Activated T-cell treated with anti-CD3 and anti-CD28 coated beads, Interleukin-2, amount 50 U/mL, for 72 hours (primary cell): Measurements from ENCODE around the gene PCDHGB5. TPM values are rescaled to one million over a fixed set of nuclear protein-coding genes. Genes with fewer than 3 reads are reported as not detected.
A peak's percentile ranks its signal among the peaks of the same experiment; 100 is the strongest.
"Not testable (repeated sequence)": the region's sequence is repeated elsewhere in the genome, so short reads cannot be mapped to it uniquely, and the experiment has no call there.

ENCODE experiments used
- ATAC-seq, 2 donors: fragments of 150-1000 bp; cut with Tn5 transposase; replicated peaks in 1 of 2; 2 replicates each; pipeline ENCODE4 v1.10.0; 2021; ENCODE audit warnings: moderate library complexity in 2 of 2, mild to moderate bottlenecking in 1 of 2
- DNase-seq, 2 donors: peaks; one replicate each; pipeline ENCODE4 v3.0.0; 2021 to 2022; ENCODE audit warnings: mixed read lengths in 1 of 2
- H3K27ac Mint-ChIP-seq: one replicate; pipeline ENCODE4 v1.8.0; 2022; ENCODE audit warnings: mild to moderate bottlenecking, moderate library complexity, mixed read lengths
- H3K27me3 Mint-ChIP-seq: one replicate; pipeline ENCODE4 v1.8.0; 2022; ENCODE audit warnings: low read depth, mixed read lengths
- H3K36me3 Mint-ChIP-seq, 2 donors: one replicate each; pipeline ENCODE4 v1.8.0; 2022; ENCODE audit warnings: mixed read lengths in 2 of 2, mild to moderate bottlenecking in 1 of 2; ENCODE audit not compliant: insufficient read depth in 2 of 2
- H3K4me1 Mint-ChIP-seq: one replicate; pipeline ENCODE4 v1.8.0; 2022; ENCODE audit warnings: low read depth, mixed read lengths
- H3K4me3 Mint-ChIP-seq, 2 donors: one replicate each; pipeline ENCODE4 v1.8.0; 2022; ENCODE audit warnings: mild to moderate bottlenecking in 2 of 2, mixed read lengths in 2 of 2, moderate library complexity in 2 of 2
- H3K9me3 Mint-ChIP-seq, 2 donors: one replicate each; pipeline ENCODE4 v1.8.0; 2022; ENCODE audit warnings: mixed read lengths in 2 of 2
- total RNA-seq, 2 donors: library from RNA; stranded (reverse); gene quantifications; one replicate each; pipeline ENCODE4 v1.2.3, GENCODE V29; 2022

PCDHGB5 gene
- total RNA-seq, 2 donors from 2014 or later: 0.17 to 0.21 TPM

- Mint-ChIP-seq H3K9me3 (peaks cover 16 to 20% of the 10 kb centered on the region in 2 donors), H3K27me3 (peaks cover 87% of the 10 kb centered on the region), H3K4me3 (peak within 1 kb of the TSS; percentile 43 to 51), H3K36me3 (peaks cover 24 to 45% of the 10 kb centered on the region in 2 donors)
- DNase-seq (peak in 1 of 2 donors; percentile 30), ATAC-seq (peak; percentile 41 to 65)
- not testable (repeated sequence) for H3K4me1 Mint-ChIP-seq, H3K27ac Mint-ChIP-seq
These were observed 10.0 kb upstream of the PCDHGB5 start, which contains the start of gene PCDHGB4 for GRCh38 chr5:141387557-141388311. Gene PCDHGB4 (plus strand): TSS chr5:141387698. CDS start chr5:141387885, 187 bp downstream.

GRCh38 chr5:141388661-141389060, 9.1 kb upstream of the PCDHGB5 start:
- Mint-ChIP-seq H3K9me3 (peaks cover 14 to 20% of the 10 kb centered on the region in 2 donors), H3K4me1 (peaks cover 6% of the 10 kb centered on the region)

GRCh38 chr5:141389153-141390042, 8.3 kb upstream of the PCDHGB5 start:
- ATAC-seq (no peak), DNase-seq (no peak)
- Mint-ChIP-seq H3K27me3 (peaks cover 85% of the 10 kb centered on the region), H3K9me3 (peaks cover 16 to 23% of the 10 kb centered on the region in 2 donors), H3K36me3 (peaks cover 23 to 49% of the 10 kb centered on the region in 2 donors), H3K27ac (no peak overlapping the region), H3K4me3 (no peak overlapping the region), H3K4me1 (peaks cover 6% of the 10 kb centered on the region)

More at GRCh38 chr5:141388661-141389060, 9.1 kb upstream of the PCDHGB5 start:
- ATAC-seq: no peak
- H3K4me3 Mint-ChIP-seq: no peak overlapping the region
- H3K27me3 Mint-ChIP-seq: peaks cover 85% of the 10 kb centered on the region
- H3K27ac Mint-ChIP-seq: no peak overlapping the region
- H3K36me3 Mint-ChIP-seq: peaks cover 22 to 48% of the 10 kb centered on the region in 2 donors
- no peak for DNase-seq

GRCh38 chr5:141392429-141393198, 5.1 kb upstream of the PCDHGB5 start, which contains the start of gene PCDHGA8:
Gene PCDHGA8 (plus strand): TSS chr5:141392633. CDS start chr5:141392814, 181 bp downstream.
- peak within 1 kb of the TSS in 1 of 2 donors; percentile 46 for H3K4me3 Mint-ChIP-seq
- peaks cover 16 to 17% of the 10 kb centered on the region in 2 donors for H3K9me3 Mint-ChIP-seq
- ATAC-seq (no peak), DNase-seq (no peak)
- H3K27me3 Mint-ChIP-seq: peaks cover 76% of the 10 kb centered on the region
- no peak within 1 kb of the TSS for H3K27ac Mint-ChIP-seq
- H3K4me1 Mint-ChIP-seq: peaks cover 6% of the 10 kb centered on the region
- peaks cover 16 to 46% of the 10 kb centered on the region in 2 donors for H3K36me3 Mint-ChIP-seq

GRCh38 chr5:141393267-141393666, 4.5 kb upstream of the PCDHGB5 start:
- Mint-ChIP-seq H3K4me3 (no peak overlapping the region), H3K27me3 (peaks cover 74% of the 10 kb centered on the region), H3K9me3 (peaks cover 16% of the 10 kb centered on the region in 2 donors), H3K36me3 (peaks cover 16 to 44% of the 10 kb centered on the region in 2 donors), H3K4me1 (peaks cover 6% of the 10 kb centered on the region), H3K27ac (no peak overlapping the region)
- DNase-seq (no peak), ATAC-seq (no peak)

- not testable (repeated sequence) for H3K4me3 Mint-ChIP-seq, H3K27ac Mint-ChIP-seq, H3K4me1 Mint-ChIP-seq, ATAC-seq, DNase-seq
- Mint-ChIP-seq H3K27me3 (peaks cover 73% of the 10 kb centered on the region), H3K9me3 (peaks cover 10 to 12% of the 10 kb centered on the region in 2 donors), H3K36me3 (peaks cover 19 to 32% of the 10 kb centered on the region in 2 donors)
These were observed 3.2 kb upstream of the PCDHGB5 start for GRCh38 chr5:141394401-141395187.

- peaks cover 15 to 23% of the 10 kb centered on the region in 2 donors for H3K36me3 Mint-ChIP-seq
- peak overlapping the region in 1 of 2 donors; percentile 6 for H3K4me3 Mint-ChIP-seq
- H3K4me1 Mint-ChIP-seq: peaks cover 8% of the 10 kb centered on the region
- no peak overlapping the region for H3K27ac Mint-ChIP-seq
- peaks cover 6 to 8% of the 10 kb centered on the region in 2 donors for H3K9me3 Mint-ChIP-seq
- peaks cover 72% of the 10 kb centered on the region for H3K27me3 Mint-ChIP-seq
- no peak for DNase-seq
- ATAC-seq: no peak
These were observed 861 bp downstream of the PCDHGB5 start for GRCh38 chr5:141398608-141399007.

- Mint-ChIP-seq H3K36me3 (peaks cover 11 to 23% of the 10 kb centered on the region in 2 donors), H3K27me3 (peaks cover 72% of the 10 kb centered on the region), H3K9me3 (peaks cover 2 to 5% of the 10 kb centered on the region in 2 donors), H3K27ac (no peak overlapping the region), H3K4me1 (peaks cover 10% of the 10 kb centered on the region), H3K4me3 (no peak overlapping the region)
- ATAC-seq: no peak
- DNase-seq: no peak
These were observed 2.0 kb downstream of the PCDHGB5 start for GRCh38 chr5:141399555-141400258.

- no peak for DNase-seq
- peaks cover 77% of the 10 kb centered on the region for H3K27me3 Mint-ChIP-seq
- H3K36me3 Mint-ChIP-seq: peaks cover 16 to 20% of the 10 kb centered on the region in 2 donors
- peak within 1 kb of the TSS; percentile 82 for H3K27ac Mint-ChIP-seq
- H3K4me1 Mint-ChIP-seq: peaks cover 10% of the 10 kb centered on the region
- H3K4me3 Mint-ChIP-seq: peak within 1 kb of the TSS; percentile 67 to 75
- no peak for ATAC-seq
- peaks cover 4 to 6% of the 10 kb centered on the region in 2 donors for H3K9me3 Mint-ChIP-seq
These were observed 5.0 kb downstream of the PCDHGB5 start, which contains the start of gene PCDHGA9 for GRCh38 chr5:141402553-141403243. Gene PCDHGA9 (plus strand): TSS chr5:141402778. CDS start chr5:141402953, 175 bp downstream.

- DNase-seq: no peak
- H3K36me3 Mint-ChIP-seq: peaks cover 17 to 24% of the 10 kb centered on the region in 2 donors
These were observed 5.6 kb downstream of the PCDHGB5 start for GRCh38 chr5:141403387-141403786.

More at GRCh38 chr5:141403387-141403786, 5.6 kb downstream of the PCDHGB5 start:
- Mint-ChIP-seq H3K27me3 (peaks cover 83% of the 10 kb centered on the region), H3K4me3 (no peak overlapping the region), H3K4me1 (peaks cover 10% of the 10 kb centered on the region), H3K9me3 (peaks cover 4 to 6% of the 10 kb centered on the region in 2 donors), H3K27ac (no peak overlapping the region)
- ATAC-seq: no peak
